Lung microvascular endothelial cell (primary cell): ENCODE data around the gene HOXA6. TPM values are rescaled to one million over a fixed set of nuclear protein-coding genes. Genes with fewer than 3 reads are reported as not detected.

Experiments
- DNase-seq, 2 donors: peaks; one replicate each; pipeline versions ENCODE4 v3.0.0 to v3.0.0-alpha.2; 2010; ENCODE audit warnings: low read depth in 2 of 2
- total RNA-seq: library from RNA; depleted of rRNA; stranded (reverse); fragments of >200 nt; gene quantifications from 2 replicates; pipeline ENCODE4 v1.2.1, GENCODE V29; 2014

HOXA6 gene
- total RNA-seq, 1 donor from 2014 or later: 2.4 TPM

- peak; percentile 30 to 64 for DNase-seq
Measured at GRCh38 chr7:27111751-27112277, 35.8 kb downstream of the HOXA6 start.

GRCh38 chr7:27111042-27111750 lies 36.4 kb downstream of the HOXA6 start:
- peak; percentile 79 to 92 for DNase-seq

GRCh38 chr7:27110186-27111031 lies 37.2 kb downstream of the HOXA6 start:
- DNase-seq: peak; percentile 25 to 27

GRCh38 chr7:27109466-27110185 lies 37.9 kb downstream of the HOXA6 start:
- DNase-seq: no peak

- DNase-seq: peak; percentile 82 to 90
Measured at GRCh38 chr7:27108390-27109127, 39.0 kb downstream of the HOXA6 start.

- DNase-seq: peak; percentile 42 to 74
Measured at GRCh38 chr7:27107391-27108381, 39.9 kb downstream of the HOXA6 start.

GRCh38 chr7:27106901-27107240 lies 40.7 kb downstream of the HOXA6 start:
- no peak for DNase-seq

- peak; percentile 69 to 72 for DNase-seq
Measured at GRCh38 chr7:27106181-27106900, 41.2 kb downstream of the HOXA6 start.

GRCh38 chr7:27105301-27106031 lies 42.1 kb downstream of the HOXA6 start:
- no peak for DNase-seq

- peak in 1 of 2 donors; percentile 53 for DNase-seq
Measured at GRCh38 chr7:27104341-27105058, 43.1 kb downstream of the HOXA6 start.

GRCh38 chr7:27103489-27104226 lies 43.9 kb downstream of the HOXA6 start:
- DNase-seq: peak; percentile 43 to 51

GRCh38 chr7:27102581-27103442 lies 44.8 kb downstream of the HOXA6 start, which contains the start of gene HOXA2:
TSS of gene HOXA2 (minus strand) at chr7:27102683. CDS start at chr7:27102500, 183 bp downstream.
- peak; percentile 78 to 88 for DNase-seq

- peak; percentile 43 to 51 for DNase-seq
Measured at GRCh38 chr7:27101957-27102580, 45.5 kb downstream of the HOXA6 start.

GRCh38 chr7:27101171-27101956 lies 46.2 kb downstream of the HOXA6 start:
- DNase-seq: peak; percentile 76 to 81

GRCh38 chr7:27100694-27101170 lies 46.8 kb downstream of the HOXA6 start:
- peak; percentile 45 to 57 for DNase-seq
